Dermis blood vessel endothelial cell (primary cell): ENCODE results near the gene SLC25A4. TPM values are rescaled to one million over a fixed set of nuclear protein-coding genes. Genes with fewer than 3 reads are reported as not detected.
"Not testable (repeated sequence)": the region's sequence is repeated elsewhere in the genome, so short reads cannot be mapped to it uniquely, and the experiment has no call there.

Experiments used
- DNase-seq: peaks from one replicate; pipeline ENCODE4 v3.0.0; 2010
- total RNA-seq: library from RNA; depleted of rRNA; stranded (reverse); fragments of >200 nt; gene quantifications from 2 replicates; pipeline ENCODE4 v1.2.3, GENCODE V29; 2014

SLC25A4 gene
- total RNA-seq, 1 donor from 2014 or later = 8.8 TPM

DNA sequence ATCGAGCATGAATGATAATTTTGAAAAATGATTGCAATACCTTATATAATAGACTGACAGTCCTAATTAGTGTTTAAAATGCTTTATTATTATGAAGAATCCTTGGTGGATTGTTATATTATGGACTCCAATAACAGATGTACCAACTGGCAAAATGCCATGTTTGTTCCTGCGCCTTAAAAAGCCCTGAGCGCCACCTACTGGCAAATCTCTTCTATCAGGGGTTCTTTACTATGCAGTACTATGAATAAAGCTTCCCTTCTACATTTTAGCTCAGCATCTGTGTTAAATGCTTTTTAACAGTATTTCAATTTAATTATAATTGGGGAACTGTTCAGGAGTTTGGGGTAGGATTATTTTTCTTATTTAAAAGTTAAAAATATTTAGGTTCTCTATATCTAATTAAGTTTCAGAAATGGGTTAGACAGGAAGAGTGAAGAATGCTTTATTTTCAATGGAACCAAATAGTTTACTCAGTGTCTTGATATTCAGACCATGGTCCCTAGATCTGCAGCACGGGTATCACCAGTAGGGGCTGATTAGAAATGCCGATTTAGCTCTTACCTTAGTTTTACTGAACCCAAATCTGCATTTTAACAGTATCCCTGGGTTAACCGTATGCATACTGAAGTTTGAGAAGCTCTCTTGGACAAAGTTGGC is 40.7 kb downstream of the SLC25A4 start:
- peak; percentile 96 for DNase-seq

DNA sequence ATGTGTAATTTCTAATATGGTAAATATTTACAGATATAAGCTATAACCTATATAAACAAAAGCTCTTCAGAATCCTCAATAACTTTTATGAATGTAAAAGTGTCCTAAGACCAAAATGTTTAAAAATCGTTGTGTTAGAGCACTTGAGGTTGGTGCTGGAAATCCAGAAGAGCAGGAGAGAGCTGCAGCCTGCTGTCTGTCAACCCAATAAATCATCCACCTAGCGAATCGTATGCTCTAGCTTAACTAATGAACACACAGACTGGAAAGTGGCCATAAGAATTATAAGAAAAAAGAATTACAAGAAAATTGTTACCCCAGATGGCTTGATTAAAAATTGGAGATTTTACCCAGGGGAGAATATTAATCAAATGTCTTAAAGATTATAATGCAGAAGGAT is 43.7 kb downstream of the SLC25A4 start:
- no peak for DNase-seq

DNA sequence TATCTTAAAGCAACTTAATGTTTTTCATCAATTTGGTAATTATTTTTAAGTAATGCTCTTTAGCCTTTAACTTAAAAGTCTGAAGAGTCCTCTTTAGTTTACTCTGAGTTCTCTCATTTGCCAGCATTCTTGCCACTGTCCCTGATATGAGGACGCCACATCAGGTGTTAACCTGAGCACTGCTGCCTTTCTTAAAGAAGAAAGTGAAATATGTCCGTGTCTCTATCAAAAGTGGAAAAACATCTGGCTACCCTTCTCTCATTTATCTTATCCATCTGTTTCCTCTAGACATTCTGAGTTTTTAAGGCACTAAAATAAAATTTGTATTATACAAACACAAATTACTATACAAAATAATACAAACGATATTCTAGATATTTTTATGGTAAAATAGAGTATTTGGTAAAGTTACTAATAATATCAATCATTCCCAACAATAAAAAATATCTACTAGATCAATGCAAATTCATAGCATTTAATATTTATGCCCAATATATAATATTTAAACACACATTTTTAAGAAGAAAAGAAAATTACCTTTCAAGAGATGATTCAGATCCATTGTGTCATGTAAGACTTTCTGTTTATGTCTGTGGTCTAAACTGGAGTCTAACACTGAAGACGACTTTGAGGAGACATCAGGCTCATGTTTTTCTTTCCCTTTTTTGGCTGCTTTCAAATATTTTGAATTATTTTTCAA is 46.7 kb downstream of the SLC25A4 start:
- no peak for DNase-seq

DNA sequence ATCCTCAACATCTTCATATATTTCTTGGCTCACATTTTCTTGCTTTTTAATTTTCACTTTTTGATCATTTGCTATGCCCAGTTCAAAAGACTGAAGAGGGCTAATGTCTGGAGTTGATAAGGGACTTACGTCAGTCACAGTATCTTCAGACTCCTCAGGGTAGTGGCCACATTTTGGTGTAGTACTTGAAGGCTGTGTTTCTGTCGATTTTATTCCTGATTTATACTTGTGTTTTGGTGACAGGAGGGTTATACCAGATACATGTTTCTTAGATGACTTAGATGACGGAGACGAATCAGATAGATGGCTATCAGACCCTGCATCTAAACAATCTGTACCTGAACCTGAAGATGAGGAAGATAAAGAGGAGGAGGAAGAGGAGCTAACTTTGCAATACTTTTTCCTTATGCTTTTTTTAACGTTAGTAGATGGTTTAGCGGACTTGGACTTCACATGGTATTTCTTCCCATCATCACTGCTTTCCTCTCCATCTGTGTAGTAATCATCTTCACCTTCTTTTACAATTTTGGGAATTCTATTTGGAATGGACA is 47.3 kb downstream of the SLC25A4 start:
- no peak for DNase-seq

DNA sequence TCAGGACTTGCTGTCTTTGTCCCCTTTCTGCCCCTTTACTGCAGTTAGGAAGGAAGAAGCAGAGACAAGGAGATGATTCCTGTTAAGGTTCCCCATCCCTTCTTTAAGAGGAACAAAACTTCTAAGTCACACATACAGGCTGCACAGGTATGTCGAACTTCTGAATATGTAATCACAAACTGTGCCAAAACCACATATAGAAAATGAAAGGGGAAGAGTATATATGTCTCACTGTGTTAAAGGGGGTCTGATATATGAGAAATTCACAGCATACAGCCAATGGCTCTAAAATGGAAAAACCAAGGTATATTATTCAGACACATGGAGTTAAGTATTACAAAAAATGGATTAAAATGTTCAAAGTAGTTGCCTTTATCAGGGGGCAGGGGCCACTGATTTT is 49.0 kb downstream of the SLC25A4 start:
- no peak for DNase-seq

DNA sequence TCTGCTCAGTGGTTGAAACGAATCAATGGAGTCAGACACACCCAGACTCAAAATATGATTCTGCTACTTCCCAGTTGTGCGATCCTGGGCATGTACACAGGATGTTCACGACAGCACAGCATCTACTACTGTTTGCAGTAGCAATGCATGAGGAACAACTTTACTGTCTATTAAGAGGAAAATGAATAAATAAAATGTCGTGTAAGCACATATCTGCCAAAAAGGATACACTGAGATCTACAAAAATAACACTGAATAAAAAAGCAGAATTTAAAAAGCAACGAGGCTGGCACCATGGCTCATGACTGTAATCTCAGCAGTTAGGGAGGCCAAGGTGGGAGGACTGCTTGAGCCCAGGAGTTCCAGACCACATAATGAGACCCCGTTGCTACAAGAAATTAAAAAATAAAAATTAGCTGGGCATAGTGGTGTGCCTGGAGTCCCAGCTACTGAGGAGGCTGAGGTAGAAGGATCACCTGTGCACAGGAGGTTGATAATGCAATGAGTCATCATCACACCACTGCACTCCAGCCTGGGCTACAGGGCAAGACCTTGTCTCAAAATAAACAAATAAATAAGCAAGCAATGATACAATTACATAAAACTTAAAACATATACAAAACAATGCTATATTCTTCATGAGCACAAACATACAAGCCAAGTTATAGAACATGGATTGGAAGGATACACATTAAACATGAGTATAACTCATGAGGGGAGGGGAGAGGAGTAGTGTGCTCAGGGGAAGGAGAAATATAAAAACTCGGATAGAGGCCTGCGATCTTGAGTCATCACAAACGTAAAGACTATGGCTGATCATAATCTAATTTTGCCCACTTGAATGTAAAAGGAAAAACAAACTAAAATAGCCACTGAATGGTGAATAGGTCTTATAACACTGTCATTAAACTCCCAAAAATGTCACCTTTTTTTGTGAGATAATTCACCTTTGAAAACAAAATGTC is 52.1 kb downstream of the SLC25A4 start:
- DNase-seq = no peak

DNA sequence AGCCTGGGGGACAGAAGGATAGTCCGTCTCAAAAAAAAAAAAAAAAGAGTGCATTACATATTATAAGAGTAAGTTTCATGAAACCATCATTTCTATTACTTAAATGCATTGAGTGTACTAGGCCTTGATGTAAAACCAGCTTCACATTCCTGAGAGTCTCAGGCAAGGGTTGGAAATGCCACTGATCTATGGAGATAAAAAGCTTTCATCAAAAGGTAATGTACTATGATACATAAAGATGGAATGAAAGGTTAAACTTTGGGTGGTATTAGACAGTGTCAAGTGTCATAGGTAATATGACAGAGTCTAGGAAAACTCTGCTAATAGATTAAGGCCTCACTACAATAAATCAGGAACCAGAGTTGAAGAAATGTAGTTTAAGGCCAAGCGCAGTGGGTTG is 53.4 kb downstream of the SLC25A4 start:
- DNase-seq = no peak

DNA sequence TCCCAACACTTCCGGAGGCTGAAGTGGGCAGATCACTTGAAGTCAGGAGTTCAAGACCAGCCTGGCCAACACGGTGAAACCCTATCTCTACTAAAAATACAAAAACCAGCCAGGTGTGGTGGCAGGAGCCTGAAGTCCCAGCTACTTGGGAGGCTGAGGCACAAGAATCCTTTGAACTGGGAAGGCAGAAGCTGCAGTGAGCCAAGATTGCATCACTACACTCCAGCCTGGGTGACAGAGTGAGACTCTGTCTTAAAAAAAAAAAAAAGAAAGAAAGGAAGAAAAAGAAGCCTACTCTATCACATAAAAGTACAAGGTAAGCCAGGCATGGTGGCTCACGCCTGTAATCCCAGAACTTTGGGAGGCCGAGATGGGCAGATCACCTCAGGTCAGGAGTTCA is 55.1 kb downstream of the SLC25A4 start:
- DNase-seq = not testable (repeated sequence)

Other genes starting within 250 kb of the SLC25A4 start
- gene HELT, start 124.8 kb upstream of the SLC25A4 start, total RNA-seq = not detected in 2 replicates
- 26.2 and 41.8 TPM in 2 replicates for gene CFAP97, start 60.7 kb downstream of the SLC25A4 start, total RNA-seq
- 61.8 and 73.2 TPM in 2 replicates for gene SNX25, start 66.3 kb downstream of the SLC25A4 start, total RNA-seq